SK-N-SH (cell line): Measurements from ENCODE around the gene GAS7. TPM values are rescaled to one million over a fixed set of nuclear protein-coding genes. Genes with fewer than 3 reads are reported as not detected.

ENCODE experiments used
- CTCF ChIA-PET: fragments of 300-600, 350-600 bp; formaldehyde crosslinking; extraction: SDS; loops from one replicate; lab custom pipeline; 2021; lab: Yijun Ruan, JAX
- POLR2A ChIA-PET: fragments of 350-600 bp; sonication (Branson Sonifier 250); formaldehyde crosslinking; extraction: SDS; loops from one replicate; lab custom pipeline; 2020; ENCODE audit warnings: antibody characterized with exemption, inconsistent platforms; lab: Yijun Ruan, JAX
- DNase-seq: peaks from one replicate; pipeline ENCODE4 v3.0.0; 2012
- H2AFZ ChIP-seq: fragments of 200-600 bp; sonication (generic); 2 replicates; pipeline ENCODE4 v1.8.1; 2016; ENCODE audit warnings: antibody characterized with exemption, mild to moderate bottlenecking, low read depth
- H3F3A ChIP-seq: fragments of 200-600 bp; sonication (generic); replicated peaks from 2 replicates; pipeline ENCODE3; 2016; ENCODE audit warnings: antibody characterized with exemption, mild to moderate bottlenecking; ENCODE audit not compliant: insufficient read depth
- H3K27ac ChIP-seq, 2 experiments: fragments of 200-500 bp in 1 of 2; fragments of 200-600 bp in 1 of 2; sonication (Bioruptor generic) in 1 of 2; sonication (generic), shearing (Covaris generic) in 1 of 2; 2 replicates each; pipeline versions ENCODE4 v1.5.1 to v1.6.1; 2014 to 2016; ENCODE audit warnings: low read depth in 2 of 2, inconsistent platforms in 1 of 2, low read length in 1 of 2, mild to moderate bottlenecking in 1 of 2, mixed read lengths in 1 of 2
- H3K27me3 ChIP-seq: fragments of 200-600 bp; sonication (generic), shearing (Covaris generic); 2 replicates; pipeline ENCODE4 v1.6.1; 2016; ENCODE audit warnings: mixed run types; ENCODE audit not compliant: insufficient read depth
- H3K36me3 ChIP-seq, 2 experiments: fragments of 200-500 bp in 1 of 2; fragments of 200-600 bp in 1 of 2; sonication (Bioruptor generic) in 1 of 2; sonication (generic) in 1 of 2; replicated peaks in 1 of 2; 2 replicates each; pipeline versions ENCODE3 to v1.5.1; 2014 to 2016; ENCODE audit warnings: low read length in 1 of 2, mild to moderate bottlenecking in 1 of 2; ENCODE audit not compliant: insufficient read depth in 2 of 2, control insufficient read depth in 1 of 2
- H3K4me1 ChIP-seq, 2 experiments: fragments of 200-500 bp in 1 of 2; fragments of 200-600 bp in 1 of 2; sonication (Bioruptor generic) in 1 of 2; sonication (generic), shearing (Covaris generic) in 1 of 2; 2 replicates each; pipeline versions ENCODE4 v1.5.1 to v1.6.1; 2014 to 2016; ENCODE audit warnings: low read depth in 1 of 2, low read length in 1 of 2, mixed run types in 1 of 2; ENCODE audit not compliant: insufficient read depth in 2 of 2, control insufficient read depth in 1 of 2
- H3K4me2 ChIP-seq: fragments of 200-600 bp; sonication (generic), shearing (Covaris generic); 2 replicates; pipeline ENCODE4 v1.6.1; 2017; ENCODE audit warnings: mixed run types
- H3K4me3 ChIP-seq, 2 experiments: fragments of 200-500 bp in 1 of 2; fragments of 200-600 bp in 1 of 2; sonication (Bioruptor generic) in 1 of 2; sonication (generic), shearing (Covaris generic) in 1 of 2; 2 replicates each; pipeline versions ENCODE4 v1.5.1 to v1.8.1; 2014 to 2016; ENCODE audit warnings: low read depth in 2 of 2, inconsistent platforms in 1 of 2, low read length in 1 of 2, mild to moderate bottlenecking in 1 of 2, mixed read lengths in 1 of 2, moderate library complexity in 1 of 2
- H3K79me2 ChIP-seq: fragments of 200-600 bp; sonication (generic); 2 replicates; pipeline ENCODE4 v1.8.1; 2017; ENCODE audit warnings: mild to moderate bottlenecking; ENCODE audit not compliant: insufficient read depth
- H3K9ac ChIP-seq: fragments of 200-600 bp; sonication (generic); 2 replicates; pipeline ENCODE4 v1.6.1; 2017; ENCODE audit warnings: mixed run types
- H3K9me2 ChIP-seq: fragments of 200-600 bp; sonication (generic); 2 replicates; pipeline ENCODE4 v1.6.1; 2017; ENCODE audit warnings: mixed run types
- H3K9me3 ChIP-seq: fragments of 200-600 bp; sonication (generic); 2 replicates; pipeline ENCODE4 v1.6.1; 2017; ENCODE audit warnings: mixed run types, mild to moderate bottlenecking, moderate library complexity
- H4K20me1 ChIP-seq: fragments of 200-600 bp; sonication (generic); 2 replicates; pipeline ENCODE4 v1.6.1; 2017; ENCODE audit warnings: mild to moderate bottlenecking, mixed run types; ENCODE audit not compliant: insufficient read depth
- ELF1 ChIP-seq: IDR thresholded peaks from 2 replicates; pipeline ENCODE4 v1.4.0; 2012
- EP300 ChIP-seq, 2 experiments: IDR thresholded peaks; 2 replicates each; pipeline versions ENCODE4 v1.4.0 to v1.6.1; 2012; ENCODE audit warnings: borderline replicate concordance in 1 of 2, low read depth in 1 of 2, low read length in 1 of 2
- EZH2phosphoT487 ChIP-seq: fragments of 200-600 bp; sonication (generic); IDR thresholded peaks from 2 replicates; pipeline ENCODE4 v1.6.1; 2017; ENCODE audit warnings: low read depth, mixed run types, mild to moderate bottlenecking, antibody characterized with exemption, moderate library complexity, borderline replicate concordance
- GABPA ChIP-seq: IDR thresholded peaks from 2 replicates; pipeline ENCODE4 v1.4.0; 2012; ENCODE audit warnings: low read depth, mild to moderate bottlenecking
- MEF2A ChIP-seq: IDR thresholded peaks from 2 replicates; pipeline ENCODE4 v1.4.0; 2012; ENCODE audit warnings: low read depth, borderline replicate concordance
- MXI1 ChIP-seq: IDR thresholded peaks from 2 replicates; pipeline ENCODE4 v1.6.1; 2012; ENCODE audit warnings: mild to moderate bottlenecking, low read depth, low read length, improper control_type of control experiment
- PBX3 ChIP-seq: IDR thresholded peaks from 2 replicates; pipeline ENCODE4; 2012
- POLR2AphosphoS5 ChIP-seq: IDR thresholded peaks from 2 replicates; pipeline ENCODE4 v1.6.1; 2012; ENCODE audit warnings: low read depth, low read length
- RAD21 ChIP-seq: IDR thresholded peaks from 2 replicates; pipeline ENCODE4 v1.6.1; 2012; ENCODE audit warnings: mild to moderate bottlenecking, low read length
- RCOR1 ChIP-seq: fragments of 150-350 bp; IDR thresholded peaks from 2 replicates; pipeline ENCODE4 v1.6.1; 2017; ENCODE audit warnings: antibody characterized with exemption, low read length
- RFX5 ChIP-seq: IDR thresholded peaks from 2 replicates; pipeline ENCODE4 v1.6.1; 2012; ENCODE audit warnings: mild to moderate bottlenecking, improper control_type of control experiment, low read length
- RXRA ChIP-seq: IDR thresholded peaks from 2 replicates; pipeline ENCODE4 v1.4.0; 2012; ENCODE audit warnings: low read depth, mild to moderate bottlenecking, borderline replicate concordance
- SIN3A ChIP-seq: IDR thresholded peaks from 2 replicates; pipeline ENCODE4 v1.6.1; 2012; ENCODE audit warnings: low read depth, mild to moderate bottlenecking, low read length, moderate library complexity, borderline replicate concordance
- TAF1 ChIP-seq: IDR thresholded peaks from 2 replicates; pipeline ENCODE4 v1.6.1; 2012; ENCODE audit warnings: low read depth, mild to moderate bottlenecking, low read length, moderate library complexity, borderline replicate concordance
- TCF12 ChIP-seq: IDR thresholded peaks from 2 replicates; pipeline ENCODE4 v1.4.0; 2012
- TEAD4 ChIP-seq: IDR thresholded peaks from 2 replicates; pipeline ENCODE4 v1.4.0; 2012; ENCODE audit warnings: mild to moderate bottlenecking, borderline replicate concordance; ENCODE audit not compliant: insufficient read depth
- WGBS: methylation state at CpG from one replicate; pipeline ENCODE4 v1.1.6; 2017; ENCODE audit warnings: low lambda C conversion rate; 5-methylcytosine and 5-hydroxymethylcytosine counted together
- polyA plus RNA-seq, 3 experiments: library from polyadenylated mRNA; depleted of rRNA; stranded (reverse); fragments of >200 nt; gene quantifications; 2 replicates each; pipeline ENCODE4 v1.2.3, GENCODE V29; 2012

The GAS7 gene
- polyA plus RNA-seq, 1 of the 3 experiments (the other 2 are of a cell fraction): 0.12 TPM

GRCh38 chr17:10171122-10171571 lies 27.3 kb downstream of the GAS7 start:
- H3K4me2 ChIP-seq: no peak overlapping the region
- DNase-seq: no peak
- TF ChIP-seq POLR2AphosphoS5 (no peak), SIN3A (no peak), MXI1 (no peak), RFX5 (no peak), TCF12 (no peak), RCOR1 (no peak)
- no peak overlapping the region for H3K9ac ChIP-seq
- no peaks in the 10 kb centered on the region for H3K9me2 ChIP-seq
- H3K27me3 ChIP-seq: peaks cover 4% of the 10 kb centered on the region; the same call in 1 of the 2 replicates
- ChIA-PET POLR2A (no interaction called here), CTCF (interaction anchor here (1.2 to 2.1 kb wide), 2 partner anchors 24 to 56 kb away, joined by 4 to 6 read pairs; no protein-coding TSS in a partner anchor)
- no peaks in the 10 kb centered on the region for H3F3A ChIP-seq
- H3K79me2 ChIP-seq: no peaks in the 10 kb centered on the region
- H3K9me3 ChIP-seq: no peaks in the 10 kb centered on the region
- no peaks in the 10 kb centered on the region for H3K4me1 ChIP-seq
- H2AFZ ChIP-seq: no peak overlapping the region
- WGBS: 8% methylated on average over 8 of the region's 8 CpGs
- H3K27ac ChIP-seq: no peak overlapping the region
- H3K36me3 ChIP-seq: no peaks in the 10 kb centered on the region
- H4K20me1 ChIP-seq: no peaks in the 10 kb centered on the region
- no peak overlapping the region for H3K4me3 ChIP-seq

- Histone ChIP-seq H3K4me1 (no peaks in the 10 kb centered on the region), H3F3A (no peaks in the 10 kb centered on the region), H3K9ac (no peak overlapping the region), H3K9me2 (no peaks in the 10 kb centered on the region), H3K27ac (no peak overlapping the region), H2AFZ (no peak overlapping the region), H4K20me1 (no peaks in the 10 kb centered on the region), H3K4me3 (no peak overlapping the region), H3K79me2 (no peaks in the 10 kb centered on the region), H3K9me3 (no peaks in the 10 kb centered on the region), H3K4me2 (no peak overlapping the region), H3K36me3 (no peaks in the 10 kb centered on the region), H3K27me3 (peaks cover 4% of the 10 kb centered on the region; the same call in 1 of the 2 replicates)
- DNase-seq: no peak
- WGBS: 2% methylated on average over 3 of the region's 3 CpGs
- TF ChIP-seq RFX5 (no peak), SIN3A (no peak), MXI1 (no peak), RAD21 (no peak)
- ChIA-PET CTCF (interaction anchor here (1.2 to 2.1 kb wide), 2 partner anchors 23 to 57 kb away, joined by 4 to 6 read pairs; no protein-coding TSS in a partner anchor), POLR2A (no interaction called here)
Observed at GRCh38 chr17:10170233-10170632, 28.2 kb downstream of the GAS7 start.

GRCh38 chr17:10169290-10169689 lies 29.1 kb downstream of the GAS7 start:
- Histone ChIP-seq H3K36me3 (no peaks in the 10 kb centered on the region), H3K79me2 (no peaks in the 10 kb centered on the region), H3K4me2 (no peak overlapping the region), H3K27ac (no peak overlapping the region)
- WGBS: 21% methylated on average over 4 of the region's 4 CpGs
- POLR2A ChIA-PET: no interaction called here
- TF ChIP-seq TAF1: no peak
- TF ChIP-seq EP300 (IDR thresholded peaks at IDR 0.05; ENCODE audit: borderline replicate concordance in 1 of 2, low read depth in 1 of 2, low read length in 1 of 2): no peak
- no peak for TF ChIP-seq RXRA
- TF ChIP-seq GABPA: no peak
- no peak for TF ChIP-seq ELF1
- TF ChIP-seq EZH2phosphoT487: no peak
- TF ChIP-seq TEAD4: no peak
- TF ChIP-seq RFX5: no peak
- no peak for TF ChIP-seq POLR2AphosphoS5
- no peak for TF ChIP-seq MEF2A
- no peak for TF ChIP-seq PBX3
- TF ChIP-seq, all 33 proteins: peak for 0
- H3K9ac ChIP-seq: no peak overlapping the region
- H2AFZ ChIP-seq: no peak overlapping the region
- no peak overlapping the region for H3K4me3 ChIP-seq
- no peaks in the 10 kb centered on the region for H3K9me3 ChIP-seq
- no peaks in the 10 kb centered on the region for H3F3A ChIP-seq
- DNase-seq: no peak
- CTCF ChIA-PET: interaction anchor here (2.1 kb wide), 1 partner anchor 57 kb away, joined by 6 read pairs; no protein-coding TSS in a partner anchor
- H3K4me1 ChIP-seq: no peaks in the 10 kb centered on the region
- H3K9me2 ChIP-seq: no peaks in the 10 kb centered on the region
- peaks cover 4% of the 10 kb centered on the region; the same call in 1 of the 2 replicates for H3K27me3 ChIP-seq
- H4K20me1 ChIP-seq: no peaks in the 10 kb centered on the region
